PFSK-1 (cell line): ENCODE data around the gene DGKI.

Source experiments
- POLR2AphosphoS5 ChIP-seq: IDR thresholded peaks from 2 replicates; pipeline ENCODE4 v1.6.1; 2012; ENCODE audit warnings: low read depth, mild to moderate bottlenecking, control low read depth, low read length, moderate library complexity
- TAF1 ChIP-seq: IDR thresholded peaks from 2 replicates; pipeline ENCODE4 v1.6.1; 2012; ENCODE audit warnings: low read length, control low read depth, borderline replicate concordance; ENCODE audit not compliant: insufficient read depth

DNA sequence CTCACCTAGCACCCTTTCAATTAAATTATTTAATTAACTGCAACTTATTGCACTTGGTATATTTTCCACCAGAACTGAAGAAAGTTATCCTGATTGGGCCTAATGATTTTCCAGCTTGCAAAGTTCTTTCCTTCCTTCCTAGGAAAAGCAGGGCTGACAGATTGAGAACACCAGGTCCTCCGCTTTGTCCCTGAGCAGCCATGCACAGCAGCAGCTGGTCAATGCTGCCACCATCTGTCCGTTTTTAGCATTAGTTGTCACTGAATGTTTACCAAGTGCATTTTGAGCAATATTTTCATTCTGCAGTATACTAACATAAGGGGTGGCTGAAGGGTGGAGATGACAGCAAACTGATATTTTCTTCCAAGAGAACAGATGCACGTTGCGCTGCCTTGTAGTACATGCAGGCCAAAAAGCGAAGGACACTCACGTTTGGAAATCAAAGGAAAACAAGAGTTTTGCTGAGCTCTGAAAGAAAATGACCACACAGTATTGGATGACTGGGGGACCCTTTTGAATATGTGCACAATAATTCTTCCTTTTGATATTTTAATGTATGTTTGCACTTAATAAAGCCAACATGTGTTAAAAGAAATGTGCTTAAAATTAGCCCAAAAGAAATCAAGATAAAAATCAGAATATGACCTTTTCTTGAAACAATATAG lies 254.4 kb downstream of the DGKI start:
- TF ChIP-seq POLR2AphosphoS5: no peak
- no peak for TF ChIP-seq TAF1
